Common myeloid progenitor, CD34-positive (primary cell): ENCODE data around the gene ACAP3.

Experiments
- CTCF ChIA-PET: fragments of 350-600 bp; sonication (Branson Sonifier 250); formaldehyde crosslinking; loops from one replicate; lab custom pipeline; 2021; ENCODE audit warnings: antibody characterized with exemption; lab: Charles Lee
- POLR2A ChIA-PET: fragments of 350-600 bp; sonication (Branson Sonifier 250); formaldehyde crosslinking; loops from one replicate; lab custom pipeline; 2021; ENCODE audit warnings: antibody characterized with exemption; lab: Charles Lee
- DNase-seq, 3 donors: peaks; one replicate each; pipeline versions ENCODE4 v3.0.0 to v3.0.0-alpha.2; 2013
- H3K27ac ChIP-seq, 2 experiments: 1 replicate in 1 of 2; 2 replicates in 1 of 2; pipeline ENCODE4 v1.7.0; 2013; ENCODE audit warnings: inconsistent platforms in 2 of 2, low read length in 2 of 2, mild to moderate bottlenecking in 2 of 2, low read depth in 1 of 2, moderate library complexity in 1 of 2; ENCODE audit not compliant: severe bottlenecking in 2 of 2, insufficient read depth in 1 of 2, poor library complexity in 1 of 2
- H3K27me3 ChIP-seq, 5 experiments: replicated peaks in 2 of 5; 1 replicate in 3 of 5; 2 replicates in 2 of 5; pipeline versions ENCODE4 v1.6.1 to v1.7.0; 2013; ENCODE audit warnings: low read length in 4 of 5, mild to moderate bottlenecking in 2 of 5, moderate library complexity in 2 of 5, inconsistent platforms in 1 of 5; ENCODE audit not compliant: insufficient read depth in 5 of 5, control insufficient read depth in 4 of 5
- H3K36me3 ChIP-seq, 4 experiments: 1 replicate in 2 of 4; 2 replicates in 2 of 4; pipeline versions ENCODE4 v1.6.1 to v1.7.0; 2013; ENCODE audit warnings: low read length in 3 of 4, control low read depth in 1 of 4, mild to moderate bottlenecking in 1 of 4; ENCODE audit not compliant: control insufficient read depth in 4 of 4, insufficient read depth in 4 of 4
- H3K4me1 ChIP-seq, 4 experiments: 1 replicate in 3 of 4; 2 replicates in 1 of 4; pipeline versions ENCODE4 v1.6.1 to v1.7.1; 2013; ENCODE audit warnings: low read length in 3 of 4, mild to moderate bottlenecking in 3 of 4, control low read depth in 1 of 4, inconsistent platforms in 1 of 4, moderate library complexity in 1 of 4; ENCODE audit not compliant: control insufficient read depth in 4 of 4, insufficient read depth in 4 of 4; ENCODE audit errors: control extremely low read depth in 1 of 4
- H3K4me3 ChIP-seq, 7 experiments: 1 replicate in 4 of 7; 2 replicates in 3 of 7; pipeline versions ENCODE4 v1.5.1 to v1.7.0; 2013; ENCODE audit warnings: mild to moderate bottlenecking in 7 of 7, low read length in 6 of 7, moderate library complexity in 6 of 7, inconsistent platforms in 2 of 7, low read depth in 2 of 7, control low read depth in 1 of 7; ENCODE audit not compliant: insufficient read depth in 4 of 7, control insufficient read depth in 1 of 7; ENCODE audit errors: extremely low read depth in 1 of 7
- H3K9me3 ChIP-seq, 5 experiments: 1 replicate in 4 of 5; 2 replicates in 1 of 5; pipeline versions ENCODE4 v1.6.1 to v1.7.1; 2013; ENCODE audit warnings: low read length in 4 of 5, mild to moderate bottlenecking in 2 of 5, inconsistent platforms in 1 of 5, low read depth in 1 of 5, moderate library complexity in 1 of 5; ENCODE audit not compliant: control insufficient read depth in 4 of 5, insufficient read depth in 2 of 5; ENCODE audit errors: control extremely low read depth in 1 of 5
- WGBS: methylation state at CpG from one replicate; pipeline ENCODE4 v1.1.5; 2013; ENCODE audit not compliant: insufficient coverage; 5-methylcytosine and 5-hydroxymethylcytosine counted together

ACAP3 gene

GRCh38 chr1:1243266-1243660 lies 64.5 kb downstream of the ACAP3 start:
- WGBS, result 95% methylated on average over 21 of the region's 23 CpGs
- Histone ChIP-seq H3K4me3 (no peak overlapping the region), H3K9me3 (no peaks in the 10 kb centered on the region), H3K27me3 (peaks cover 0 to 57% (median 6%) of the 10 kb centered on the region in 5 experiments), H3K4me1 (peaks cover 0 to 10% (median 3%) of the 10 kb centered on the region in 4 experiments), H3K27ac (no peak overlapping the region), H3K36me3 (no peaks in the 10 kb centered on the region)
- CTCF ChIA-PET, result interaction anchor here (0.8 to 1.4 kb wide), 2 partner anchors 12 to 122 kb away, joined by 3 read pairs; no protein-coding TSS in a partner anchor
- DNase-seq, result no peak
- POLR2A ChIA-PET, result no interaction called here

- no peaks in the 10 kb centered on the region for H3K36me3 ChIP-seq
- no peak for DNase-seq
- no peaks in the 10 kb centered on the region for H3K9me3 ChIP-seq
- peaks cover 0 to 10% (median 3%) of the 10 kb centered on the region in 4 experiments for H3K4me1 ChIP-seq
- ChIA-PET CTCF (interaction anchor here (0.8 to 1.0 kb wide), 3 partner anchors 8 to 120 kb away, joined by 3 to 4 read pairs (median 4); no protein-coding TSS in a partner anchor), POLR2A (no interaction called here)
- WGBS, result 96% methylated on average over 35 of the region's 41 CpGs
- H3K27ac ChIP-seq, result no peak overlapping the region
- no peak overlapping the region for H3K4me3 ChIP-seq
- H3K27me3 ChIP-seq, result peaks cover 0 to 57% (median 5%) of the 10 kb centered on the region in 5 experiments
These were observed 65.1 kb downstream of the ACAP3 start for GRCh38 chr1:1242461-1243265.
